Jurkat, Clone E6-1 (cell line): Measurements from ENCODE around the gene EGFL7.

Experiments
- DNase-seq: peaks from one replicate; pipeline ENCODE4 v3.0.0-alpha.2; 2011; ENCODE audit warnings: low read depth, low spot score
- H3K4me3 ChIP-seq: 2 replicates; pipeline ENCODE4 v1.5.1; 2011; ENCODE audit warnings: mild to moderate bottlenecking, low read length, control low read depth, moderate library complexity

The EGFL7 gene

DNA sequence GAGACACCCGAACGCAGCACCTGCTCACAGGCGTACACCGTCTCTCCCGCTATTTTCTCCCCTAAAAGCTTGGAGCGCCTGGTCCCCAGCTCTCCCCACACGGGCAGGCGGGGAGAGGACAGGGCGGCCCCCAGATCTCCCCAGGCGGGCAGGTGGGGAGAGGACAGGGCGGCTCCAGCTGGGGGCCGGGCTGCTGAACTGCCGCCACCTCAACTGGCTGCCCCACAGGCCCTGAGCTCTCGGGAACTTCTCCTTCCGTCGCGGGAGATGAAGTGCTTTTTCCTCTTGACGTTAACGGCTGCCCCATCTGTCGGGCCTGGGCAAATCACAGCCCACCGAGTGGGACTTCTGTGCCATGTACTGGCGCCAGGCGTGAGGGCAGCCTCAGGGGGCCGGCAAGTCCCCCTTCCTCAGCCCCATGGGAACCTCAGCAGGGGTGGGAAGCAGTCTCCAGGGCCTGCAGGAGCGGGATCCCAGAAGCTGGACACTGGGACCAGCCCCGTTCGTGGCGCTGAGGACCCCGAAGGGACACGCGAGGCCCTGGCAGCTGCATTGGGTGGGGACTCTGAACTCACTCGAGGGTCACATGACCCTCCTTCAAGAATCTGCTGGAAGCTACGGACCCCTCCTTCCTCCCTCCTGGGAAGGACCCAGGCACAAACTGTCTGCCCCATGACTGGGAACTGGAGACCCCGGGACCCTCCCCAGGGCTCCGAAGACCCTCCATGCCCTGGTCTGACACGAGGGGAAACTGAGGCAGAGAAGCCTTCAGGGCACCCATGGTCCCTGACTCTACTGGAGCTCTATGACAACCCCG lies 5.7 kb upstream of the EGFL7 start:
- no peak overlapping the region for H3K4me3 ChIP-seq
- no peak for DNase-seq

DNA sequence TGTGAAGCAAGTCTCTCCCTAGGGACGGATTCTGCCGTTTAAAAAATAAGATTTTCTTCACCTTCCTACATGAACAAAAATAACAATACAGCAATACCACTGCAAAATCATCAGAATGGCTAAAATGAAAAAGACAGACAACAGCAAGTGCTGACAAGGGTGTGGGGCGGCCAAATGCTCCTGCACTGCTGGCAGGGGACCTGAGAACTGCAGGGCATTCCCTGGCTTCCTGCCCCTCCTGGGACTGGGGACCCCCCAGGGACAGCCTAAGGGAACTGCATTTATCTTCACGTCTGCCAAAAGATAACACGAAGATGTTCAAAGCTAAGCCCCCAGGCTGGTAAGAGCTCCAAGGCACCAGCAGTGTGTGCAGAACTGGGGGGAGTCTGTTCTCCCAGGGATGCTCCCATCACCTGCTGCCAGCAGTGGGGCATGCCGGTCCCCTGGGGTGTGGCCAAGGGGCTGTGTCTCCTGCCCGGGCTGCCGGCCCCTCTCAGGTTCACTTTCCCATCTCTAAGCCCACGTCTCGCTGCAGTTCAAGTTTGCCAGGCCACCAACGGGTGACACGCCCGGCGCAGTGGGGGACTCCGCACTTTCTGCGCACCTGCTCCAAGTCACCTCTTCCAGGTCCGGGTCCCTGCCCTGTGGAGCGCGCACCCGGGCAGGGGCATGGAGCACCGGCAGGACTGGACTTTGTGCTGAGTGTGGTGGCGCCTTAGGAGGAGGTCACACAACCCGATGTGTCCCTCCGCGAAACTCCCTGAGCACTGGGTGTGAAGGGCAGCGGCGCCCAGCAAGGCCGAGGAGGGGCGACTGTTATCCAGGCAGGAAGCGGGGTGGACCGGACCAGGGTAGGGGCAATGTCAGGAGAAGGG lies 4.5 kb upstream of the EGFL7 start:
- no peak overlapping the region for H3K4me3 ChIP-seq
- no peak for DNase-seq

DNA sequence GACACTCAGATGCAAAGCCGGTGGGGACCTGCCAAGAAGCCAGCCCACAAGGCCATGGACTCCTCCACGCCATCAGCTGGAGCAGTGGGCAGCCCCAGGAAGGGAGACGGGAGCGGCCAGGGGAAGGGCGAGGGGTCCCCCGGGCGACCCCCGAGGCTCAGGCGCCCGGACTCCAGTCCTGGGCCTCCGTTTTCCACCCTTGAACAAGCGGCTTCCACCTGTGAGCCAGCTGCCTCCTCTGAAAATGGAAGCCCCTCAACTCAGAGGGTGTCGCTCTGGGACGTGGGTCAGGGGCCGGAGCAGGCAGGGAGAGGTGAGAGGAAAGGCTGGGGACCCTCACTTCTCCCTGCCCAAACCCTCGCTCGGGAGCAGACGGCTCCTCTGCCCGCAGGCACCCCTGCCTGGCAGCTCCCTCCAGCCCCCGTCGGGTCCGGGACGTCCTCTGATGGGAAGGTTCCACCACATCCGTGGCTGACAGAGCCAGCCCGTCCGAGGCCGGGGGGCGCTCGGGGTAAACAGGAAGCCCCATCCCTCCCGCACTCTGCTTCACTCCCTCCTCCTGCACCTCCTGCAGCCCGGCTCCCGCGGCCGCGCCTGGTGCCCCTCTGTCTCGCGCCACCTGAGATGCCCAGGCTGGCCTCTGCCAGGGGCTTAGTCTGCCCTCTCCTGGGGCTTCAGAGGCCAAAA lies 3.7 kb upstream of the EGFL7 start:
- H3K4me3 ChIP-seq = no peak overlapping the region
- peak; percentile 20 for DNase-seq

DNA sequence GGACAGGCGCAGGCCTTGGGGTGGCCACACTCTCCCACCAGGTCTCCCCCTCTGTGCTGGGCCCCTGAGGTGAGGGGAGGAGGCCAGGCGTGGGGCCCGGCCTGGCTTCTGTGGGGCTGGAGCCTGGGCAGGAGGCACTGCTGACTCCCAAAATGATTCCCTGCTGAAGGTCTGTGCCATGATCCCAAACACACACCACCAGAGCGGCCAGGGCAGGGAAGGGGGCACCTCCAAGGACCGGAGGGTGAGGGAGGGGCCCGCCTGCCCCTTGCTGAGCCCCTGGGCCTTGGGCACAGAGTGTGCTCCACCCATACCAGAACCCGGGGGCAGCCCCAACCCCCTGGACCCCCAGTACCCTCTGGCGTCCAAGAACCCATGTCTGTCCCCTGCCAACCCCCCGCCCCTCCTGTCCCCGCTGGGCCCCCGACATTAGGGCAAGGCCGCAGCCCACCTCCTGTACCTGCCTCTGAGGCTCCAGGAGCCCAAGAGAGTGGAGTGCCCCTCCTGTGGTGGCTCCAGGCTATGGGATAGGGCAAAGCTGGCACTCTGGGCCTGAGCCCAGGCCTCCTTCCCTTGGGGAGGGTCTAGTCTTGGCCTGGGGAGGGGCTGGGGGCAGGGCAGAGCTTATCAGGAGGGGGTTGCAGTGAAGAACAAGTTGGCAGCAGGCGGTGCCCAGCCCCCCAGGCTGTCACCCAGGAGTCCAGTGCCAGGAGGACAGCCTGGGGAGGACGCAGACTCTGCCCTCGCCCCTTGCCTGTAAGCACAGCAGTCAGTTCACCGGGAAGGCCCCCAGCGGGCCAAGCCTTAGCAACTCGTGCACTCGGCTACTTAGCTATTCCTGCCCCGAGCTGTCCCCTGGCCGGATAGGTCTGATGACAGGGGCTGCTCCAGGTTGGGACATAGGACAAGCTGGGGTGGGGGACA lies 2.6 kb upstream of the EGFL7 start:
- no peak overlapping the region for H3K4me3 ChIP-seq
- no peak for DNase-seq

DNA sequence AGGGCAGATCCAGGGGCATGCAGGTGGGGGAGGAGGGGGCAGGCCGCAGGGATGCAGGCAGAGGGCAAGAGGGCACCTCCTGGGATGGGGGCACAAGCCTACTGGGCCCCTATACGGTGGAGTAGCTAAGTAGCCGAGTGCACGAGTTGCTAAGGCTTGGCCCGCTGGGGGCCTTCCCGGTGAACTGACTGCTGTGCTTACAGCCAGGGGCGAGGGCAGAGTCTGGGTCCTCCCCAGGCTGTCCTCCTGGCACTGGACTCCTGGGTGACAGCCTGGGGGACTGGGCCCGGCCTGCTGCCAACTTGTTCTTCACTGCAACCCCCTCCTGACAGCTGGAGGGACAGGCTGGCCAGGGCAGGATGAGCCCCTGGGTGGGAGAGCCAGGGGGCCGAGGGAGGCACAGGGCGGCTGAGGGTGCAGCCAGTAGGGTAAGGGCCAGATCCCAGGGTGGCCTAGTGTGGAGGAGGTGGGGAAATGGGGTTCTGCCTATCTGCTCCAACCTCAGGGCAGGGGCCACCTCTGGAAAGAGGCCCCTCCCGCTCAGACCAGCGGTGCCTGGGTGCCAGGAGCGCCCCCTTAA lies 1.7 kb upstream of the EGFL7 start:
- H3K4me3 ChIP-seq = no peak overlapping the region
- DNase-seq = no peak

DNA sequence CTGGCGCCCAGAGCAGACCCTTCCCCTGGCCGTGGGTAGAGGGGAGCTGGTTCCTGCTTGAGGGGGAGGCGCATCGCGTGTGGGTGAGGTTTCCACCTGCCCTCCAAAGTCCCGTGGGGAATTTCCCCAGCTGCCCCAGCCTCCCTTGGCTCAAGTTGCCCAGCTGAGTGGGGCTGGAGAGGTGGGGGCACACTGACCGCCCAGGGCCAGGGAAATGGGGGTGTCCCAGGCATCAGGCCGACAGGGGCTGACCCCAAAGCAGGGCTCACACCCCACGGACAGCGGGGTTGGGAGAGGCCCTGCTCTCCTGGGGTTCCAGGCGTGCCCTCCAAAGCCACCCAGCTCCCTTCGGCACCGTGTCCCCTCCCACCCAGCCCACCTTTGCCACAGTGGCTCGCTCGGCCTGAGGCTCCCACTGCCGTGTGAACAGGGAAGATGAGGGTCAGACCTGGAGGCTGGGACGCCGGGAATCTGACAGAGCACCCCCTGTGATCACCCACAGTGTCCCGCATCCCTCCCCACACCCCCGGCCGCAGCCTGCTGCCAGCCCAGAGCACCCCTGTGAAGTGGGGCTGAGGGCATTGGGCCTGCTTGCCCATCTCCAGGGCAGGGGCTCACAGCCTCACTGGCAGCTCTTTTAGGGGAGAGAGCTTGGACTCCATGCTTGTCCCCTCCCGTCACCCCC lies 933 bp upstream of the EGFL7 start:
- H3K4me3 ChIP-seq = no peak overlapping the region
- no peak for DNase-seq

DNA sequence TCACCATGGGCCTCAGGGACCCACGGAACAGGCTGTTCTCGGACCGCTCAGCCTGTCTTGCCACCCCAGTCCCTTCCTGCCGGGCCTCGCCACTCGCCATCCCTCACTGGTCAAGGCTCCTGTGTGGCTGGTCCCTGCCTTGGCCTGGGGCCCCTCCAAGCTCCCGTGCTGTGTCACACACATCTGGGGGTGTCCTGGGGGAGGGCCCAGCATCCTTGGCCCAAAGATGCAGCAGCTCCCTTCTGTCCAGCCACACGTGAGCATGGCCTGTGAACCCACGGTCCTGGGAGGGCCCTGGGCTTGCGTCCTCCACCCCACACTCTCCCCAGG lies 425 bp upstream of the EGFL7 start:
- no peak overlapping the region for H3K4me3 ChIP-seq
- DNase-seq = no peak

DNA sequence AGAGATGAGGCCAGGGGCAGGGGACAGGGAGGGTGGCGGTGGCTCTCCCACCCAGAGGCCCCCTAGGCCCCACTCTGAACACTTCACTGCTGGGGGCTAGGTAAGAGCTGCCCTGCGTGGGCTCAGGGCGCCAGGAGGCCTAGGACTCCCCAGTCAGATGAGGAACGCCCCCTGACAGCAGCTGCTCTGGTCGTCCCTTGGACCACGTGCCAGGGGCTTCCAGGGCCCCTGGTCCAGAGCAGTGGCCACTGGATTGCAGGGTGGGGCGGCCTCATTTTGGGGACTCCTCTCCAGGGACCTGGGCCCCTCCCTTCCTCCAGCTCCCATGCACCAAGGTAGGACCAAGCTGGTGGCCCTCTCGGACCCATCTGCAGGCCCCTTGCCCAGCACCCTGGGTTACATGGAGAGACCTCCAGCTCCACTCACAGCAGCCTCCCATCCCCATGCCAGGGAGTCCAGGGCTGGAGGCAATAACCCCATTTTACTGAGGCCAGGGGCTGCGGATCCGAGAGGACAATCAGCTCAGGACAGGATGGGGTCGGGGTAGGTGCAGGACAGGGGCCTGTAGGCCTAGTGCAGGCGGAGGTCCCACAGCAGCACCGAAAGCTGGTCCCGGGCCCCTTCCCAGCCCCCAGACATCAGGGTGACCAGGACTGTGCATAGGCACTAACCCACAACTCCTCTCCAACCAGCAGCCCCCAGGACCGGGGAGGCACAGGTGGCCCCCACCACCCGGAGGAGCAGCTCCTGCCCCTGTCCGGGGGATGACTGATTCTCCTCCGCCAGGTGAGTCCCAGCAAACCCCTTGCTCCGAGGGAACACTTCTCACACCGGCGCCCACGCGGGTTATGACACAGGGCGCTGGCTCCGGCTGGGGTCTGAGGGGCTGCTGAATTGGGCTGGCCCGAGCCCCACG lies 1.5 kb downstream of the EGFL7 start:
- H3K4me3 ChIP-seq = no peak overlapping the region
- no peak for DNase-seq

DNA sequence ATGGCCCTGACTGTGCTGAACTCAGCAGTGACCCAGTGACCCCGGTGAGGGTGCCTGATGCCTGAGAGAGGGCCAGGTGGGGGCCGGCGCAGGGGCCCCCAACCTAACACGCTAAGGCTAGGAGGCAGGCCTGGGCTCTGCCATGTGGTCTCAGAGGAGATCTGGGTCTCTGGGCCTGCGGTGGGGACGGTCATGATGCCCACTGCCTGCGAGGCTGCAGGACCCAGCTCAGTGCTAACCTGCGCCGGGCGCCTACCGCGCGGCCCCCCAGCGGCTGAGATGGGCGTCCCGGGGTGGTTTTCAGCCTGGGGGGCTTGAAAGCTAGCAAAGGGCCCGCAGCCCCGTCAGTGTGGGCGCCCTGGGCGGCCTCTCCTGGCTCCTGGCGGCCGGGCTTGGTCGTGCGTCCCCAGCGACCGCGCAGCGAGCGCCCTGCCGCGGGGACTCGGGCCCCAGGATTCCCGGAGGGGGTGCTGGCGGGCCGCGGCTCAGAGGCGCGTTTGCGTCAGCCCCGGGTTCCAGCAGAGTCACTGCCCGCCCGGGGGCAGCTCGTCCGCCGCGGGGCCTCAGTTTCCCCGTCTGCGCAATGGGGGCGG lies 2.5 kb downstream of the EGFL7 start:
- no peak overlapping the region for H3K4me3 ChIP-seq
- no peak for DNase-seq

DNA sequence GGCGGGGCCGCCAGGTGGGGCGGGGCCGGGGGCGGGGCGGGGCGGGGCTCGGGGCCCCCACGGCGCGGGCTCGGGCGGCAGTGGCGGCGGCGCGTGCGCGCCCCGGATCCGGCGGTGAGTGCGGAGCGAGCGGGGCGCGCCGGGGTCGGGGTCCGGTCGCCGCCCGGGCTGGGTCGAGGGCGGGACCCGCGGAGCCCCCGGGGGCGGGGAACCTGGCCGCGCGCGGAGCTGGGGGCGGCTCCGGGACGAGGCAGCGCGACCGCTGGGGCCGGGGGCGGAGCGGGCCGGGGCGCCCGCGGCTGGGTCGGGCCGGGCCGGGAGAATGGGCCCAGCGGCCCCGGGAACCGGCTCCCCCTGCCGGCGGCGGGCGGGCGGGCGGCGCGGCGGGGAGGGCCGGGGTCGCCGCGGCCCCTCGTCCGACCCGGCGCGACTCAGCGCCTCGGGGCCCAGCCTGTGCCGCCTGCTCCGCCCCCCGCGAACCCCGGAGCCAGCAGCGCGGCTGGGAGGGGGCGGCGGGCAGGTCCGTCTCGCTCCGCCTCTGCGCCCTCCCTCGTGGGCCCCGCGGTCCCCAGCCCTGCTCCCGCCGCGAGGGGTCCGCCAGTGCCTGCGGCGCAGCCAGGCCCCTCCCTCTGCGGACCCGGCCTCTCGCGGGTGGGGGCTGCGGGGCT lies 3.1 kb downstream of the EGFL7 start:
- H3K4me3 ChIP-seq = no peak overlapping the region; the same call in 1 of the 2 replicates

DNA sequence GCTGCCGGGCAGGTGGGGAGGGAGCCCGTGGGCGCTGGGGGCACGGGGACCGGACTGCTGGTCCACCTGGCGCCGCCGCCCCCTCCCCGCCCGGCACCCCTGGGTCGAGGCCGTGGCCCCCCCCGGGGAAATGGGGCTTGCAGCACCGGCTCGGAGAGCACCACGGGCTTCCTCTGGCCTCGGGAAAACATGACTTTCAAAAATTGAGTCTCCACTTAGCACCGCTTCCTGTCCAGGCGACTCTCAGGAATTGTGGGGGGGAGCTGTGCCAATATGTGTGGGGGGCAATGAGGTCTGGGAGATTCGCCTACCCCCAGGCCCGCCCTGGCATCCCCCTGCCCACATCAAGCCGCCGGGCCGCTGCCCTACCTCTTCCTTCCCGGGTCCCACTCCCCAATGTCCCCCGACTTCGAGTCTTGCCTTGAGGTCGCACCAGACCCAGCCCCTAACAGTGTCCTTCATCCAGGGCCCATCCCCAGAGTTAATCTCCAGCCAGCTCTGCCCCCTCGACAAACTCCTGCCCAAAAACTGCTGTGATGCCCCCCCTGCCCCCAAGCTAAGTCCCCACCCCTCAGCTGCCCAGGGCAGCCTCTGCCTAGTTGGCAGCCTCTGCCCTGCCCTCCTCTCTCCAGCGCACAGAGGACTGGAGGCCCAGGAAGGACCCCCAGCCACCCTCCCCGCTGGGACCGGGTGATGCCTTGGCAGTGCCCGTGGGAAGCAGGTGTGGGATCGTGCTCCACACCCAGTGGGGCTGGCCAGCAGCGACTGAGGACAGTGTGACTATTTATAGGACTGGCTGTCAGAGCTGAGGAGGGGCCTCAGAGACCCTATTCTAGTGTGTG lies 3.9 kb downstream of the EGFL7 start:
- no peak for DNase-seq
- no peak overlapping the region for H3K4me3 ChIP-seq

More for the DNA sequence above, 3.1 kb downstream of the EGFL7 start:
- DNase-seq = no peak

DNA sequence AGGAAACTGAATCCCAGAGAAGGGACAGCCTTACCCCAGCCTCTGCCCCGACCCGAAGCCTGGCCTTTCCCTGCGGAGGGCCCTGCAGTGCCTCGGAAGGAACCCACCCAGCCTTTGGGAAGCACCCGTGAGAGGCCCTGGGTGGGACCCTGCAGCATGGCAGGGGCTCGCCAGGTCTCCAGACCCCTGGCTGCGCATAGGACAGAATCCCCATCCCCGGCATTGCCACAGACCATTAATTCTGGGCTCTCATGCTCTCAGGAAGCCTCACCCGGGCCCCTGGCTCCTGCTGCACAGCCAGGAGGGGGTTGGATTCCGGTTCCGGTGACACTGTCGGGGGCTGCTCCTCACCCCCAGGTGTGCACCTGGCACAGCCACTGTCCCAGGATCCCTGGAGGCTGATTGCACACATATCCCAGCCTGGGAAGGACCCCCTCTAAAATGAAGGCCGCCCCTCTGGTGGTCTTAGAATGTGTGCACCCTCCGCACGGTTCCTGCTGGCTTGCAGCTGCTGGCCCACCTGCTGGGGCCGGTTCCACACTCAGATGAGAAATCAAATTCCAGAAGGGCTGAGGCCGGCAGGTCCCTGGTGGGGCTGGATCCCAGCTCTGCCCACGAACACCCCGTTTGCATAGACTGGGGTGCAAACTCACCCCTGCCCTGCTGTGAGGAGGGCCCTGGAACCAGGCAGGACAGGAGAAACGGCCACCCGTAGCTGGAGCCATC lies 4.7 kb downstream of the EGFL7 start:
- DNase-seq = no peak
- H3K4me3 ChIP-seq = no peak overlapping the region

DNA sequence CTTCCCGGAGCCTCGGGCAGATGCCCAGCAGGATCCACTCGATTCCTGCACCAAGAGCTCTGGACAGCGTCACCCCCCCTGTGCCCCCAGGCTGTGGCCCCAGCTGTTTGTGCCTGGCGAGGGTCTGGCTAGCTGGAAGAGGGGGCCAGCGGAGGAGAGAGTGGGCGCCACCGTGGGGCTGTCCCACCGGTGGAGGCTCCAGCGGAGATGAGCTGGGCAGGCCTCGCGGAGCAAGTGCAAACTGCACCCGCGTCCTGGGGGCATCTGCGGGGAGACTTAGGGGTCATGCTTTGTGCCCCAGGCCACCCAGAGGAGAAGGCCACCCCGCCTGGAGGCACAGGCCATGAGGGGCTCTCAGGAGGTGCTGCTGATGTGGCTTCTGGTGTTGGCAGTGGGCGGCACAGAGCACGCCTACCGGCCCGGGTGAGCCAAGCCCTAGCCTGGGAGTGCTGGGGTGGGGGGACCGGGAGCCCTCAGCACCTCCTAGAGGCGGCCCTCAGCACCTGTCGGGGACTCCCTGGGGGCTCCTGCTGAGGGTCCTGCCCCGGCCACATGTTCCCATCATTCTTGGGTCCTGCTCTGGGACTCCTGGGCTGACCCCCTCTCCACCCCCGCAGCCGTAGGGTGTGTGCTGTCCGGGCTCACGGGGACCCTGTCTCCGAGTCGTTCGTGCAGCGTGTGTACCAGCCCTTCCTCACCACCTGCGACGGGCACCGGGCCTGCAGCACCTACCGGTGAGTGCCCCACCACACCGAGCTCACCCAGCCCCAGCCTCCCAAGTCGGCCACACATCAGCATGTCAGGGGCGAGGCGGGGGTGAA lies 5.4 kb downstream of the EGFL7 start:
- H3K4me3 ChIP-seq = no peak overlapping the region
- no peak for DNase-seq
